NCI-H2196 treated with DMSO at 0.1 percent for 48 hours (cell line): ENCODE measurements around the gene DIRAS3.
"Not testable (repeated sequence)": the region's sequence is repeated elsewhere in the genome, so short reads cannot be mapped to it uniquely, and the experiment has no call there.

Experiments used
- DNase-seq: peaks from one replicate; lab custom pipeline; 2025; ENCODE audit not compliant: unreplicated experiment; lab: John Stamatoyannopoulos, UW

Gene DIRAS3

GRCh38 chr1:68024635-68025338 lies 25.6 kb downstream of the DIRAS3 start:
- no peak for DNase-seq

GRCh38 chr1:68016381-68016780 lies 34.0 kb downstream of the DIRAS3 start:
- DNase-seq, result no peak

- DNase-seq, result no peak
Measured at GRCh38 chr1:68015971-68016370, 34.5 kb downstream of the DIRAS3 start.

- no peak for DNase-seq
Measured at GRCh38 chr1:68015369-68015768, 35.1 kb downstream of the DIRAS3 start.

- DNase-seq, result no peak
Measured at GRCh38 chr1:68013351-68013750, 37.1 kb downstream of the DIRAS3 start.

- DNase-seq, result no peak
Measured at GRCh38 chr1:68011657-68012375, 38.6 kb downstream of the DIRAS3 start.

GRCh38 chr1:68010543-68010942 lies 39.9 kb downstream of the DIRAS3 start:
- no peak for DNase-seq

- DNase-seq, result no peak
Measured at GRCh38 chr1:68010090-68010489, 40.3 kb downstream of the DIRAS3 start.

GRCh38 chr1:68003626-68004025 lies 46.8 kb downstream of the DIRAS3 start:
- not testable (repeated sequence) for DNase-seq

GRCh38 chr1:68000191-68000590 lies 50.2 kb downstream of the DIRAS3 start:
- DNase-seq, result no peak

GRCh38 chr1:67997746-67998145 lies 52.7 kb downstream of the DIRAS3 start:
- no peak for DNase-seq
